A673 (cell line): Measurements from ENCODE around the gene SH3BP2. TPM values are rescaled to one million over a fixed set of nuclear protein-coding genes. Genes with fewer than 3 reads are reported as not detected.

Source experiments
- BruUV-seq: library from RNA; stranded (reverse); fragments of 400-500 nt; replicated peaks from 2 replicates; lab custom pipeline; 2021; lab: Mats Ljungman, UMichigan
- CTCF ChIA-PET: fragments of 300-600 bp; sonication (Branson Sonifier 250); formaldehyde crosslinking; loops from one replicate; lab custom pipeline; 2022; ENCODE audit warnings: antibody characterized with exemption; lab: Charles Lee
- POLR2A ChIA-PET: fragments of 300-600 bp; sonication (Branson Sonifier 250); formaldehyde crosslinking; loops from one replicate; lab custom pipeline; 2022; ENCODE audit warnings: antibody characterized with exemption; ENCODE audit not compliant: low non-redundant PET; lab: Charles Lee
- DNase-seq: peaks from one replicate; pipeline ENCODE4 v3.0.0-alpha.2; 2015; ENCODE audit warnings: low spot score
- H3K27ac ChIP-seq: fragments of 200-600 bp; sonication (generic); 2 replicates; pipeline ENCODE4 v1.5.1; 2016; ENCODE audit warnings: mixed run types, low read depth, mild to moderate bottlenecking, mixed read lengths, antibody characterized with exemption, low read length; ENCODE audit not compliant: poor library complexity, severe bottlenecking
- H3K27me3 ChIP-seq: fragments of 200-600 bp; sonication (generic); replicated peaks from 2 replicates; pipeline ENCODE4 v1.6.1; 2017; ENCODE audit warnings: mixed run types, low read depth, mild to moderate bottlenecking, mixed read lengths, antibody characterized with exemption, low read length; ENCODE audit not compliant: insufficient read depth, poor library complexity
- H3K36me3 ChIP-seq: fragments of 200-600 bp; sonication (generic); 2 replicates; pipeline ENCODE4 v1.6.1; 2016; ENCODE audit warnings: mixed run types, mild to moderate bottlenecking, mixed read lengths, antibody characterized with exemption, low read length; ENCODE audit not compliant: insufficient read depth, poor library complexity, severe bottlenecking
- H3K4me1 ChIP-seq: fragments of 200-600 bp; sonication (generic); 2 replicates; pipeline ENCODE4 v1.6.1; 2017; ENCODE audit warnings: mixed run types, mild to moderate bottlenecking, mixed read lengths, antibody characterized with exemption, low read length; ENCODE audit not compliant: insufficient read depth, poor library complexity, severe bottlenecking
- H3K4me3 ChIP-seq: fragments of 200-600 bp; sonication (generic); 2 replicates; pipeline ENCODE4 v1.5.1; 2016; ENCODE audit warnings: low read depth, mixed run types, mild to moderate bottlenecking, mixed read lengths, low read length; ENCODE audit not compliant: poor library complexity, severe bottlenecking
- H3K9me3 ChIP-seq: fragments of 200-600 bp; sonication (generic); 2 replicates; pipeline ENCODE4 v1.6.1; 2016; ENCODE audit warnings: mixed run types, low read depth, mild to moderate bottlenecking, mixed read lengths, antibody characterized with exemption, low read length; ENCODE audit not compliant: poor library complexity, severe bottlenecking
- EZH2 ChIP-seq: fragments of 200-600 bp; sonication (generic); IDR thresholded peaks from 2 replicates; pipeline ENCODE4 v1.6.1; 2017; ENCODE audit warnings: borderline replicate concordance, low read depth, mild to moderate bottlenecking, mixed read lengths, antibody characterized with exemption, low read length; ENCODE audit not compliant: poor library complexity, severe bottlenecking
- intact Hi-C: fragments of 100-400 bp; cut with micrococcal nuclease; formaldehyde crosslinking; loops from one replicate; pipeline ENCODE4 v1.10.0; 2022; ENCODE audit not compliant: unreplicated experiment
- total RNA-seq: library from RNA; stranded (reverse); gene quantifications from 2 replicates; pipeline ENCODE4 v1.2.3, GENCODE V29; 2021
- TF ChIP-seq, protein P1 (sequence below): fragments of 300-800, 200-600 bp; sonication (generic); conservative IDR thresholded peaks from 2 replicates; pipeline ENCODE4 v1.5.1; 2017; ENCODE audit warnings: low read depth, mild to moderate bottlenecking, antibody characterized with exemption, low read length, moderate library complexity, mixed read lengths

Gene SH3BP2
- total RNA-seq, 1 experiment from 2014 or later, result 34.4 TPM

DNA sequence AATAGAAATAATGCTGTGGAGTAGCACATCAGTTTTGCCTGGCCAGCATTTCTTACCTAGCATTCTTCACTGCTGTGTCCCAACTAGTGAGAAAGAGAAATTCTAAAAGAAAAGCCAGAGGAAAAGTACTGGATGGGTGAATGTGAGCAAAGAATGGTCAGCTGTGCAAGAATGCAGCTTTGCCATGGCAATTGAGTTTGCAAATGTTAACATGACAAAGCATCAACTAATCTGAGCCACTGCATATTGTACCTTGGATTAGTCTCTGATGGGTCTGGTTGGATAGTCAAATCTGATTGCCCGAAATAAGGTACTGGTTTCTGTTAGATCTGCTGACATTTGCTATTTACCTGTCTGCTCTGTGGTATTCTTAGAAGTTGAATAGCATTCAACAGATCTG, 89.5 kb downstream of the SH3BP2 start:
- Histone ChIP-seq H3K4me3 (no peak overlapping the region), H3K27me3 (no peaks in the 10 kb centered on the region), H3K36me3 (peaks cover 50% of the 10 kb centered on the region), H3K27ac (no peak overlapping the region), H3K4me1 (no peaks in the 10 kb centered on the region), H3K9me3 (no peaks in the 10 kb centered on the region)
- no TSS peak for BruUV-seq
- DNase-seq, result no peak
- intact Hi-C loops, result no loop called here
- ChIA-PET CTCF (no interaction called here), POLR2A (no interaction called here)
- TF ChIP-seq EZH2, result no peak
- TF ChIP-seq, protein P1, sequence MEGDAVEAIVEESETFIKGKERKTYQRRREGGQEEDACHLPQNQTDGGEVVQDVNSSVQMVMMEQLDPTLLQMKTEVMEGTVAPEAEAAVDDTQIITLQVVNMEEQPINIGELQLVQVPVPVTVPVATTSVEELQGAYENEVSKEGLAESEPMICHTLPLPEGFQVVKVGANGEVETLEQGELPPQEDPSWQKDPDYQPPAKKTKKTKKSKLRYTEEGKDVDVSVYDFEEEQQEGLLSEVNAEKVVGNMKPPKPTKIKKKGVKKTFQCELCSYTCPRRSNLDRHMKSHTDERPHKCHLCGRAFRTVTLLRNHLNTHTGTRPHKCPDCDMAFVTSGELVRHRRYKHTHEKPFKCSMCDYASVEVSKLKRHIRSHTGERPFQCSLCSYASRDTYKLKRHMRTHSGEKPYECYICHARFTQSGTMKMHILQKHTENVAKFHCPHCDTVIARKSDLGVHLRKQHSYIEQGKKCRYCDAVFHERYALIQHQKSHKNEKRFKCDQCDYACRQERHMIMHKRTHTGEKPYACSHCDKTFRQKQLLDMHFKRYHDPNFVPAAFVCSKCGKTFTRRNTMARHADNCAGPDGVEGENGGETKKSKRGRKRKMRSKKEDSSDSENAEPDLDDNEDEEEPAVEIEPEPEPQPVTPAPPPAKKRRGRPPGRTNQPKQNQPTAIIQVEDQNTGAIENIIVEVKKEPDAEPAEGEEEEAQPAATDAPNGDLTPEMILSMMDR, result no peak

DNA sequence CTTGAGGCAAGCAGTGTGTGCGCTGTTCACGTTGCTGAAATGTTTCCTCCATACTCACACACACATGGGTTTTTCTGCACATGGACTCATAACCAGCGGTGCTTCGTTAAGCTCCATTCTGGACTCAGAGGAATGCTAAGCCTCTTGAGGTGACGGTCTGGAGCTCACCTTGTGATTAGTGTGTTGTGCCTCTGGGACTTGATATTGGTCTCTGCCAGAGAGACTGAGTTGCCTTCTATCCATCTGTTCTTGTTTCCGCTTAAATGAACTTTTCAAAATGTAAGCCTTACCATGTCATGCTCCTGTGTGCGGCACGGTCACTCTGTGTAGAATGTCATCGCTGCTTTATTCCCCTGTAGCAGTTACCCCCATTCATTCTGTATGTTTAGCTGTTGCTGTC, 93.3 kb downstream of the SH3BP2 start:
- intact Hi-C loops, result no loop called here
- ChIA-PET CTCF (no interaction called here), POLR2A (no interaction called here)
- H3K27me3 ChIP-seq, result no peaks in the 10 kb centered on the region
- TF ChIP-seq, protein P1, result no peak
- TF ChIP-seq EZH2, result no peak
- H3K27ac ChIP-seq, result no peak overlapping the region
- no TSS peak for BruUV-seq
- H3K4me1 ChIP-seq, result no peaks in the 10 kb centered on the region
- H3K9me3 ChIP-seq, result no peaks in the 10 kb centered on the region
- H3K4me3 ChIP-seq, result no peak overlapping the region
- H3K36me3 ChIP-seq, result peaks cover 39% of the 10 kb centered on the region
- DNase-seq, result no peak

DNA sequence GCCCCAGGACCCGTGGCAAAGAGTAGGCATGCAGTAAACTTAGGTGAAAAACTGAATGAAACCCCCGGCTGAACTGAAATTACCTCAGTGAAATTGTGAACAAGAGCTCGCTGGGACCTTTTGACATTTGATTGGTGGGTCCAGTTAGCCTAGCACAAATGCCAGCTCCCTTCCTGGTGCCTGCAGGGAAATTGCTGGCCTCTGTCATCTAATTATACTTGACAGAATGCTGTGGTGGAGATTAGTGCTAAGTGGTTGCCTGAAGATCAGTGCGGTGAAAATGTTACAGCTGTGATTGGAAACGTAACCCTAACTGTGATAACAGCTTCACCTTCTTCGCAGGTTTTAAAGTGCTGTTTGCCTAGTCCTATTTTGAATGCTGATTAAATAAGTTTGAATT, 93.7 kb downstream of the SH3BP2 start:
- Histone ChIP-seq H3K9me3 (no peaks in the 10 kb centered on the region), H3K27ac (no peak overlapping the region), H3K4me1 (no peaks in the 10 kb centered on the region), H3K4me3 (no peak overlapping the region), H3K27me3 (no peaks in the 10 kb centered on the region), H3K36me3 (peaks cover 39% of the 10 kb centered on the region)
- intact Hi-C loops, result no loop called here
- DNase-seq, result no peak
- TF ChIP-seq, protein P1, result no peak
- no peak for TF ChIP-seq EZH2
- POLR2A ChIA-PET, result no interaction called here
- no TSS peak for BruUV-seq
- CTCF ChIA-PET, result interaction anchor here (0.7 kb wide), 1 partner anchor 1517 kb away, joined by 3 read pairs; no protein-coding TSS in a partner anchor
